Mucosa of descending colon (tissue), 3 donors: Measurements from ENCODE around the gene NEK6. TPM values are rescaled to one million over a fixed set of nuclear protein-coding genes. Genes with fewer than 3 reads are reported as not detected.
A peak's percentile ranks its signal among the peaks of the same experiment; 100 is the strongest.

Experiments used
- ATAC-seq: fragments of 200-7000 bp; cut with Tn5 transposase; one replicate; pipeline ENCODE4 v1.9.1; 2020; ENCODE audit warnings: mild to moderate bottlenecking, moderate library complexity
- DNase-seq, 3 donors: peaks; one replicate each; pipeline ENCODE4 v3.0.0-alpha.2; 2020
- H3K36me3 ChIP-seq: fragments of 200-600 bp; one replicate; pipeline ENCODE4 v1.8.0; 2021; ENCODE audit warnings: low read depth, mild to moderate bottlenecking
- H3K4me1 ChIP-seq: fragments of 200-600 bp; one replicate; pipeline ENCODE4 v1.8.0; 2021; ENCODE audit warnings: low read depth, mild to moderate bottlenecking
- H3K4me3 ChIP-seq: fragments of 200-600 bp; one replicate; pipeline ENCODE4 v1.8.0; 2021; ENCODE audit warnings: mild to moderate bottlenecking
- H3K9me3 ChIP-seq: fragments of 200-600 bp; one replicate; pipeline ENCODE4 v1.8.0; 2021; ENCODE audit warnings: mild to moderate bottlenecking
- CTCF ChIP-seq: fragments of 200-600 bp; IDR thresholded peaks from one replicate; pipeline ENCODE4 v1.8.0; 2022; ENCODE audit warnings: antibody characterized with exemption, mild to moderate bottlenecking
- intact Hi-C, 2 donors: fragments of 100-400 bp; cut with DNase I in 1 of 2; cut with micrococcal nuclease in 1 of 2; formaldehyde crosslinking; loops; one replicate each; pipeline versions ENCODE4 v1.11.0 to v1.11.1; 2022; cut with DNase I, micrococcal nuclease
- total RNA-seq, 3 donors: library from RNA; stranded (reverse); fragmentation: NEBNext Ultra II Directional in 2 of 3; extraction: Animal tissue kit (Norgen Biotek cat#: 25700) in 2 of 3; gene quantifications; one replicate each; pipeline versions ENCODE4 v1.2.1 to v1.2.4, GENCODE V29; 2021 to 2023
- donor health status: DM: no; HTN: no; CAD: no; lungs with moderate emphysema.
- donor health status: DM: no; HTN: no; CAD: no.
- donor health status: DM: no; HTN: yes; CAD: no.

The NEK6 gene
- total RNA-seq, 3 donors from 2014 or later, result 41.1 to 65.0 (median 51.8) TPM

GRCh38 chr9:124386201-124386600, 128.5 kb downstream of the NEK6 start:
- DNase-seq (peak in 1 of 3 donors; percentile 7), ATAC-seq (peak; percentile 64)
- Histone ChIP-seq H3K4me1 (peaks cover 23% of the 10 kb centered on the region), H3K4me3 (no peak overlapping the region), H3K36me3 (no peaks in the 10 kb centered on the region), H3K9me3 (no peaks in the 10 kb centered on the region)
- TF ChIP-seq CTCF, result no peak
- intact Hi-C loops, result loop anchor here in 1 of 2 donors (5.0 kb wide), 1 partner anchor 259 kb away; no protein-coding TSS in a partner anchor

- DNase-seq (no peak), ATAC-seq (no peak)
- Histone ChIP-seq H3K9me3 (no peaks in the 10 kb centered on the region), H3K36me3 (no peaks in the 10 kb centered on the region), H3K4me1 (peaks cover 31% of the 10 kb centered on the region), H3K4me3 (no peak overlapping the region)
- intact Hi-C loops, result loop anchor here in 1 of 2 donors (5.0 kb wide), 1 partner anchor 261 kb away; no protein-coding TSS in a partner anchor
- TF ChIP-seq CTCF, result no peak
Measured at GRCh38 chr9:124388275-124389048, 130.7 kb downstream of the NEK6 start.

GRCh38 chr9:124389146-124389939, 131.6 kb downstream of the NEK6 start:
- DNase-seq (no peak), ATAC-seq (no peak)
- no peak overlapping the region for H3K4me3 ChIP-seq
- TF ChIP-seq CTCF, result no peak
- intact Hi-C loops, result loop anchor here in 1 of 2 donors (5.0 kb wide), 1 partner anchor 262 kb away; no protein-coding TSS in a partner anchor
- H3K36me3 ChIP-seq, result no peaks in the 10 kb centered on the region
- no peaks in the 10 kb centered on the region for H3K9me3 ChIP-seq
- H3K4me1 ChIP-seq, result peaks cover 31% of the 10 kb centered on the region

GRCh38 chr9:124390794-124391658, 133.3 kb downstream of the NEK6 start:
- intact Hi-C loops, result no loop called here
- Histone ChIP-seq H3K4me3 (no peak overlapping the region), H3K9me3 (no peaks in the 10 kb centered on the region), H3K36me3 (no peaks in the 10 kb centered on the region), H3K4me1 (peaks cover 28% of the 10 kb centered on the region)
- peak; percentile 80 for ATAC-seq
- TF ChIP-seq CTCF, result no peak
- no peak for DNase-seq

GRCh38 chr9:124392254-124392870, 134.6 kb downstream of the NEK6 start:
- peaks cover 16% of the 10 kb centered on the region for H3K4me1 ChIP-seq
- H3K4me3 ChIP-seq, result no peak overlapping the region
- intact Hi-C loops, result no loop called here
- H3K9me3 ChIP-seq, result no peaks in the 10 kb centered on the region
- TF ChIP-seq CTCF, result no peak
- DNase-seq, result no peak
- no peak for ATAC-seq
- H3K36me3 ChIP-seq, result no peaks in the 10 kb centered on the region
